ENCODE data around the gene SCYGR6. TPM values are rescaled to one million over a fixed set of nuclear protein-coding genes. Genes with fewer than 3 reads are reported as not detected.

Gene SCYGR6, protein sequence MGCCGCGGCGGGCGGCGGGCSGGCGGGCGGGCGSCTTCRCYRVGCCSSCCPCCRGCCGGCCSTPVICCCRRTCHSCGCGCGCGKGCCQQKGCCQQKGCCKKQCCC
- not detected for total RNA-seq
- long read RNA-seq, result 0 reads

DNA sequence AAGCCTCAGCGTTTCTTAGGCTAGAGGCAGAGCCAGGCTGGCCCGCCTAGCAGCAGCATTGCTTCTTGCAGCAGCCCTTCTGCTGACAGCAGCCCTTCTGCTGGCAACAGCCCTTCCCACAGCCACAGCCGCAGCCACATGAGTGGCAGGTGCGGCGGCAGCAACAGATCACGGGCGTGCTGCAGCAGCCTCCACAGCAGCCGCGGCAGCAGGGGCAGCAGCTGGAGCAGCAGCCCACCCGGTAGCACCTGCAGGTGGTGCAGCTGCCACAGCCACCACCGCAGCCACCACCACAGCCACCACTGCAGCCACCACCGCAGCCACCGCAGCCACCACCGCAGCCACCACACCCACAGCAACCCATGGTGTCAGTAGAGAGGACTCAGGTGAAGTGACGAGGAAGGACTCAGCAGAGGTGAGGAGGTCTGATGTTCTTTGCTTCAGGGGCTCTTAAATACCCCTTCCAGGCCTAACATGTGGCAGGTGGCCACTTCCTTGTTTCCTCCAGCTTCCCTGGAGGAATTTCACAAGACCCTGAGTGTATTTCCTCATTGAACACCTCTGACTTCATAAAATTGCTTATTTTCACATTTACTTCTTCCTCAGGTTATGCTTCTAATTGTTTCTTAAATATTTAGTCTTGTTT lies at the start of gene SCYGR6:
Gene SCYGR6 (minus strand): TSS at position 364 of the 646 bp plus-strand sequence. CDS start 0 bp downstream, at position 364.
- no peak for DNase-seq
- Histone ChIP-seq H3K9me3 (replicated peaks) (no peaks in the 10 kb centered on the region), H3K4me3 (no peak within 1 kb of the TSS), H3K4me1 (no peaks in the 10 kb centered on the region), H3K27ac (replicated peaks) (no peak within 1 kb of the TSS), H3K36me3 (no peaks in the 10 kb centered on the region), H3K27me3 (ENCODE audit: low read depth) (peaks cover 64% of the 10 kb centered on the region)
- intact Hi-C loops (cut with micrococcal nuclease), result no loop called here
- TF ChIP-seq, protein P1, sequence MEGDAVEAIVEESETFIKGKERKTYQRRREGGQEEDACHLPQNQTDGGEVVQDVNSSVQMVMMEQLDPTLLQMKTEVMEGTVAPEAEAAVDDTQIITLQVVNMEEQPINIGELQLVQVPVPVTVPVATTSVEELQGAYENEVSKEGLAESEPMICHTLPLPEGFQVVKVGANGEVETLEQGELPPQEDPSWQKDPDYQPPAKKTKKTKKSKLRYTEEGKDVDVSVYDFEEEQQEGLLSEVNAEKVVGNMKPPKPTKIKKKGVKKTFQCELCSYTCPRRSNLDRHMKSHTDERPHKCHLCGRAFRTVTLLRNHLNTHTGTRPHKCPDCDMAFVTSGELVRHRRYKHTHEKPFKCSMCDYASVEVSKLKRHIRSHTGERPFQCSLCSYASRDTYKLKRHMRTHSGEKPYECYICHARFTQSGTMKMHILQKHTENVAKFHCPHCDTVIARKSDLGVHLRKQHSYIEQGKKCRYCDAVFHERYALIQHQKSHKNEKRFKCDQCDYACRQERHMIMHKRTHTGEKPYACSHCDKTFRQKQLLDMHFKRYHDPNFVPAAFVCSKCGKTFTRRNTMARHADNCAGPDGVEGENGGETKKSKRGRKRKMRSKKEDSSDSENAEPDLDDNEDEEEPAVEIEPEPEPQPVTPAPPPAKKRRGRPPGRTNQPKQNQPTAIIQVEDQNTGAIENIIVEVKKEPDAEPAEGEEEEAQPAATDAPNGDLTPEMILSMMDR (IDR thresholded peaks at IDR 0.05; ENCODE audit: borderline replicate concordance), result no peak

DNA sequence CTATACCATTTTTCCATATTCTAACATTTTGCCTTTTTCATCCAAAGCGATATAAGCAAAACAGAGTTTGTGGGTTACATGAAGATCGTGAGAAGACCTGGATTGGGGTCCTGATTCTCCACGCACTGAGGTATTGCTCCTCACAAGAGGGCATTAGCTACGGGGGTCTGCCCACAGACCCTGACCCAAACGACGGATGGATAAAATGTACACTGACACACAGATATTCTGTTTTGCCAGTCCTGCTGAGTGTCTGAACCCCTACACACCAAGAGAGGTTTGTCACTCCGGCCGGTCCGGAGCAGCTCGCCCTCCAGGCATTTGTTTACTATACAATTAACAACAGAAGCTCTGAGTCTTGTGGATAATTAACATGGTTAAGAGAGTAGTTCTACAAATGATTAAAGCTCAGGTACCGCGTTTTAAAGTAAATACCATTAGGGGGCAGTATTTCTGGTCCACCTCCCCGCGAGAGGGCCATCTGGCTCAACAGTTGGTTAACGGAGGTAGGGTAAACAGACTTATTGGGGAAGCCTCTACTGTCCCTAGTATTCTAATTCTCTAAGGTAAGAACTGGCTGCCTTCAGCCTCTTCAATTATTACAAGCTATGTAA lies 49.6 kb upstream of the SCYGR6 start:
- TF ChIP-seq, protein P1 (IDR thresholded peaks at IDR 0.05; ENCODE audit: borderline replicate concordance), result no peak
- H3K9me3 ChIP-seq (replicated peaks), result no peaks in the 10 kb centered on the region
- no peak overlapping the region for H3K27ac ChIP-seq (replicated peaks)
- DNase-seq, result no peak
- H3K36me3 ChIP-seq, result no peaks in the 10 kb centered on the region
- no peaks in the 10 kb centered on the region for H3K4me1 ChIP-seq
- H3K27me3 ChIP-seq (ENCODE audit: low read depth), result peaks cover 11% of the 10 kb centered on the region
- intact Hi-C loops (cut with micrococcal nuclease), result no loop called here
- H3K4me3 ChIP-seq, result no peak overlapping the region

DNA sequence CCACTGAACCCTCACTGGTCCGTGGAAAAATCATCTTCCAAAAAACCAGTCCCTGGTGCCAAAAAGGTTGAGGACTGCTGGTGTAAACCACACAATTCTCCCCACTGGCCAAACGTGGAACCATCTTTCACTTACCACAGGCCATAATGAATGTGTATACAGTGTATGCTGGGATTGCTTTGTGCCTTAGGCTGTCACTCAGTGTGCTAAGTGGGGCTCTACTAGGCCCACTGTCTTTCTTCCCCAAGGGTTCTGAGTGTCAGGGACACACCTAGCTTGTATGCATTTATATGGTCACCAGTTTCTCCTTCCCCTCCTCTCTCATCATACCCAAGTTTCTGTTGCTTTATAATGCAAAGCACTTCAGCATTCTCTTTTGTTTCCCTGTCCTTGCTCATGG lies 48.4 kb upstream of the SCYGR6 start:
- TF ChIP-seq, protein P1 (IDR thresholded peaks at IDR 0.05; ENCODE audit: borderline replicate concordance), result no peak
- Histone ChIP-seq H3K4me1 (no peaks in the 10 kb centered on the region), H3K27me3 (ENCODE audit: low read depth) (peaks cover 11% of the 10 kb centered on the region), H3K9me3 (replicated peaks) (no peaks in the 10 kb centered on the region), H3K4me3 (no peak overlapping the region), H3K36me3 (no peaks in the 10 kb centered on the region), H3K27ac (replicated peaks) (no peak overlapping the region)
- no peak for DNase-seq
- intact Hi-C loops (cut with micrococcal nuclease), result no loop called here

DNA sequence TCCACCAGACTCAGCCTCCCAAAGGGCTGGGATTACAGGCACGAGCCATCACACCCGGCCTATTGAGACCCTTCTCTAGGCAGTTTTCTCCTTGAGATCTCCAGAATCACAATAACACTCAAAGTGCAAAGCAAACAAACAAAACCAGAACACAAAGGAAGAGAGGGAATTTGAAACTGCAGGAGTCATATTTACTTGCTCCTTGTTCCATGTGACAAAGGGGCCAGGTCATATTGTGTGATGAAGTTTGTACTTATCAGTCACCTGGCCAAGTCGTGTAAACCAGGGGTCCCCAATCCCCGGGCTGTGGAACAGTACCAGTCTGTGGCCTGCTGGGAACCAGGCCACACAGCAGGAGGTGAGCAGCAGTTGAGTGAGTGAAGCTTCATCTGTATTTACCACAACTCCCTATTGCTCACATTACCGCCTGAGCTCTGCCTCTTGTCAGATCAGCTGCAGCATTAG lies 47.7 kb upstream of the SCYGR6 start:
- intact Hi-C loops (cut with micrococcal nuclease), result no loop called here
- no peak for DNase-seq
- Histone ChIP-seq H3K4me3 (no peak overlapping the region), H3K4me1 (no peaks in the 10 kb centered on the region), H3K36me3 (no peaks in the 10 kb centered on the region), H3K27me3 (ENCODE audit: low read depth) (peaks cover 11% of the 10 kb centered on the region), H3K27ac (replicated peaks) (no peak overlapping the region), H3K9me3 (replicated peaks) (no peaks in the 10 kb centered on the region)
- TF ChIP-seq, protein P1 (IDR thresholded peaks at IDR 0.05; ENCODE audit: borderline replicate concordance), result no peak

DNA sequence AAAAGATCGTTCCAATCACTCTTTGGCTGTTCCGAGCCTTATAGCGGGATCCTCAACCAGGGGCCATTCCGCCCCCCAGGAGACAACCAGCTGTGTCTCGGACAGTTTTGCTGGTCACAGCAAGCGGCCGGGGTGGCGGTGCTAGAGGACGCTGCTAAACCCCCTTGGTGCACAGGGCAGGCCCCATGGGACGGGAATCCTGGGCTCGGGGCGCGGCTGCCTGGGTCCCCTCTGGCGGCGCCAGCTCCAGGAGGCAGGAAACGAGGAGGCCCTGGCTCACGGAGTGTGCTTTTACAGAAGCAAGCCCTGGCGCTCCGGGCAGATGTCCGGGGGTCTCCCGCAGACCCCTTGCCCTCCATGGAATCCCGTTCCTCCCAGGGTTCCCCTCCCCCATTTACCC lies 43.3 kb upstream of the SCYGR6 start:
- Histone ChIP-seq H3K36me3 (no peaks in the 10 kb centered on the region), H3K4me3 (no peak overlapping the region), H3K4me1 (peaks cover 11% of the 10 kb centered on the region), H3K9me3 (replicated peaks) (no peaks in the 10 kb centered on the region), H3K27ac (replicated peaks) (no peak overlapping the region), H3K27me3 (ENCODE audit: low read depth) (no peaks in the 10 kb centered on the region)
- intact Hi-C loops (cut with micrococcal nuclease), result loop anchor here (5.0 kb wide), 2 partner anchors 111 to 366 kb away; no protein-coding TSS in a partner anchor
- no peak for DNase-seq
- TF ChIP-seq, protein P1 (IDR thresholded peaks at IDR 0.05; ENCODE audit: borderline replicate concordance), result no peak

Measured in left ventricle myocardium inferior (tissue), 1 donor.